ENCODE measurements around the gene DCAF8.

Gene DCAF8

DNA sequence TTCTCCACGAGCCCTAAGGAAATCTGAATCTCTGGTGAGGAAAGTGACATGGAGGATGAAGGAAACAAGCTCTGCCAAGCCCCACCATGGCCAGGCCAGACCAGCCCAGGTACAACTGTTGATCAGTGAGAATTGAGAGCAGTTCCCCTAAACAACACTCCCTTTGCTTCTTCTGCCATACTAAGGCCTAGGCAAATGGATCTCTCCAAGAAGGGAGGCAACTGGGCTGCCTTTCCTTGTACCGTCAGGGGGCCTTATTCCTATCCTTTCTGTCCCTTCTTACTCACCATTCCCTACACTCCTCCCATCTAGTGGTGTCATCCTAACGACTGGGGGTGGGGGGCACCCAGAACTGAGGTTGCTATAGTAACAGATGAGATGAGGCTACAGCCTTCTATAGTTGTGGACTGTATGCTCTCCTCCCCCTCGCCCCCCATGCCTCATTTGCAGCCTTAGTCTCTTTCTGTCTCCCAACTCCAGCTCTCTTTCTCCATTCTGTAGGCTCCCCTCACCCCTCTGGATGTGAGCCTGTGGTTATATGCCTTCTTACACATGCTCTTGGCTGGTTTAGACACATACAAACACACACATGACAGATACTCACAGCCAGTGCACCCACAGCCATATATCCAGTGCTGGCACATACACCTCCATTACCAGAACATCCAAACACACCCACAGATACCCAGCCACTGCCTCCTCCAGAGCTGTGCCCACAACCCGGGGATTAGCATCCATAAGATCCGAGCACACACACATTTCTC lies 53.6 kb downstream of the DCAF8 start:
- no peak for DNase-seq (ENCODE audit: extremely low spot score)
- TF ChIP-seq, protein P1, sequence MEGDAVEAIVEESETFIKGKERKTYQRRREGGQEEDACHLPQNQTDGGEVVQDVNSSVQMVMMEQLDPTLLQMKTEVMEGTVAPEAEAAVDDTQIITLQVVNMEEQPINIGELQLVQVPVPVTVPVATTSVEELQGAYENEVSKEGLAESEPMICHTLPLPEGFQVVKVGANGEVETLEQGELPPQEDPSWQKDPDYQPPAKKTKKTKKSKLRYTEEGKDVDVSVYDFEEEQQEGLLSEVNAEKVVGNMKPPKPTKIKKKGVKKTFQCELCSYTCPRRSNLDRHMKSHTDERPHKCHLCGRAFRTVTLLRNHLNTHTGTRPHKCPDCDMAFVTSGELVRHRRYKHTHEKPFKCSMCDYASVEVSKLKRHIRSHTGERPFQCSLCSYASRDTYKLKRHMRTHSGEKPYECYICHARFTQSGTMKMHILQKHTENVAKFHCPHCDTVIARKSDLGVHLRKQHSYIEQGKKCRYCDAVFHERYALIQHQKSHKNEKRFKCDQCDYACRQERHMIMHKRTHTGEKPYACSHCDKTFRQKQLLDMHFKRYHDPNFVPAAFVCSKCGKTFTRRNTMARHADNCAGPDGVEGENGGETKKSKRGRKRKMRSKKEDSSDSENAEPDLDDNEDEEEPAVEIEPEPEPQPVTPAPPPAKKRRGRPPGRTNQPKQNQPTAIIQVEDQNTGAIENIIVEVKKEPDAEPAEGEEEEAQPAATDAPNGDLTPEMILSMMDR (IDR thresholded peaks at IDR 0.05; ENCODE audit: control extremely low read depth, extremely low read depth, low read depth, missing control alignments) = no peak
- ChIA-PET POLR2A (no interaction called here), CTCF (interaction anchor here (0.7 to 12.2 kb wide), 6 partner anchors 10 to 83 kb away, joined by 3 to 134 read pairs (median 10); partner anchors contain the start of gene CASQ1)

DNA sequence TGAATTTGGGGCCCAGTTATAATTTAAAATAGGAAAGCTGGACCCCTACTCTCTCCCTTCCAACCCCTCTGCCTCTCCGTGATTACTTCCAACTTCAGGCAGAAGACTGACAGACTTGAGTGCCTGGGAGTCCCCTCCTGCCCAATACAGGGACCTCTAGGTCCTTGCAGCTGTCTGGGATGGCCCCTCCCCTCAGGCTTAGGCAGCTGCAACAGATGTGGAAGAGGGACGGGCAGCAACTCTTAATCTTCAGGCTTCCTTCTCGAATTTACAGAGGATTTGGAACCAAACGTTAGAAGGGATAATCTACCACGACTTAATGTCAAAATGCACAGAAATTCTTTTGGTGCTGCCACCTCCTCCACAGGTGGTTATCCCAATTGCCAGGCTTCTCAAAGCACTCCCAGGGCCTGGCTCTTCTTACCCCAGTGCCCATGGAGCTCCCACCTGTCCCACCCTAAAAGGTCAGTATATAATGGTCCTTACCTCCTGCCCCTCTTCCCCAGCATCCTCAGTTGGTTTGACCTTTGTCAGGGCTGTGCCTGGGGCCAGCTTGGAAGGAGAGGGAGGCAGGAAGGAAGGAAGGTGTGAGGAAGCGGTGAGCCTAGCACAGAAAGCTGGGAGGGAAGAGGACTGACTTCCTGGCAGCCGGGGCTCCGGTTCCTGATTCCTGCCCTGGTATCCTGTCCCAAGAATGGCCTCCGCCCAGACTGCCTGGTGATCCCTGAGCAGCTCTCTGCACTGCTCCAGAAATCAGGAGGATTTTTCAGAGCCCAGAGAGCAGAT lies 54.4 kb downstream of the DCAF8 start:
- no peak for DNase-seq (ENCODE audit: extremely low spot score)
- CTCF ChIA-PET = interaction anchor here (1.0 to 12.2 kb wide), 7 partner anchors 9 to 130 kb away, joined by 3 to 134 read pairs (median 9); partner anchors contain the start of gene CASQ1
- TF ChIP-seq, protein P1 (IDR thresholded peaks at IDR 0.05; ENCODE audit: control extremely low read depth, extremely low read depth, low read depth, missing control alignments) = no peak
- POLR2A ChIA-PET = no interaction called here

DNA sequence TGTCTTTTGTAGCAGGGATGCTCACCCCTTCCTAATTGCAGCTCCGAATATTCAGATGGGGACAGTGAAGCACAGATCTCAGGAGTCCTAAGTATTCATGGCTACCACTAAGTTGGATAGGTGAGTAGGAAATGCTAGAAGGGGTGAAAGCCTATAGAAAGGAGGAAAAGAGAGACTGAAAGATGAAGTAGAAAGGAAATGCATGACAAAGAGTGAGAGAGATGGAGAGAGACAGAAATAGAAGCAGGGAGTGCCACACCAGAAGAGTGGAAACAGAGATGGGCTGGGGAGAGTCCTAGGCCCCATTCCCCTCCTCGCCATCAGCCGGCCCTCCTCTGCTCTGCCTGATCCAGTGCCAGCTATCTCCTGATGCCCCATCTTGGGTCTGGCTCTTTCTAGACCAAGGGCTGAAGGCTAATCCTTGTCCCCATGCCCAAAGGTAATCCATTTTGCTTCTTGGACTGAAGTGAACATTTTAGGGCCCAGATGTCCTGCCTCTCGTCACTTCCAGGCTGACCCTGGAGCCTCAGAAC lies 55.2 kb downstream of the DCAF8 start:
- ChIA-PET CTCF (interaction anchor here (1.0 to 12.2 kb wide), 7 partner anchors 8 to 129 kb away, joined by 3 to 134 read pairs (median 9); partner anchors contain the start of gene CASQ1), POLR2A (no interaction called here)
- DNase-seq (ENCODE audit: extremely low spot score) = no peak
- TF ChIP-seq, protein P1 (IDR thresholded peaks at IDR 0.05; ENCODE audit: control extremely low read depth, extremely low read depth, low read depth, missing control alignments) = no peak

DNA sequence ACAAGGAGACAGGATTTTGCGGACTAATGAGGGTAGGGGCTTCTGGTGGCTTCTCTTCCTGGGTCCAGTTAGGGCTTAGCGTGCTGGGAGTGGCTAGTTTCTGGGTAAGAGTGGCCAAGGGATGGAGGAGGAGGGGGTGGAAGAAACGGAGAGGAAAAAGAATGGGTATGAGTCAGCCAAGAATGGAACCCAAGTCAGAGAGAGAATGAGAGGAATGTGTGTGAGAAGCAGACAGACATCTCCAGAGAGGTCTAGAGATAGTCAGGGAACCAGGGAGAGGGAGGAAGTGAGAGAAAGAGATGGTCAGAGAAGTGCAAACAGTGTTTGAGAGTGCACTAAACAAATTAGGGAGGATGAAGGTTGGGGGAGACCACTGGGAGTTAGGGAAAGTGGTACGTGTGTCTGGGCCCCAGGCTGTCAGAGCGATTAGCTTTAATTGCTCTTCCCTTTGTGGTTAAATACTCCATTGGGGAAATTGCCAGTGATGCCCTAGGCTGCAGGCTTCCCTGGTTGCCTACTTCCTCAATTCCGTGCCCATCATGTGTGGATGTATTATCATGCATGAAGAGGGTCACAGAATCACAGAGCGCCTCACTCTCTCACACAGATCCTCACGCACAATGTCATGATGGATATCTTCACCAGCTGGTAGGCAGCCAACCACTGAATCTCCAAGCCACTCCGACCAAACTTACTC lies 55.8 kb downstream of the DCAF8 start:
- TF ChIP-seq, protein P1 (IDR thresholded peaks at IDR 0.05; ENCODE audit: control extremely low read depth, extremely low read depth, low read depth, missing control alignments) = no peak
- ChIA-PET POLR2A (no interaction called here), CTCF (interaction anchor here (1.0 to 12.2 kb wide), 5 partner anchors 13 to 105 kb away, joined by 3 to 134 read pairs (median 10); partner anchors contain the start of gene CASQ1)
- DNase-seq (ENCODE audit: extremely low spot score) = no peak

DNA sequence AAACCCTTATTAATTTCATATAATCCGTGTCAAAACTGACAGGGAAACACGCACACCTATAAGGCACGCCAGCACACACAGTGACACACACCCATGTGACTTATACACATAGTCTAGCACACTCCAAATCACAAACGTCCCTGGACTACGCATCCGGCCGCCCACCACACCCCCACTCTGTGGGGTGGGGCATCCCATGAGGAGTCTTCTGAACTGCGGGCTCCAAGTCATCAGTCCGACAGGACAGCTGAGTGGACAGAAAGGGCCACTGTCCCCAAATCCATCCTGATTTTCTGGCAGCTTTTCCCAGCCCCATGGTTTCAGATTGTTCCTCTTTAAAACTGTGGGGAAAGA lies 56.3 kb downstream of the DCAF8 start:
- DNase-seq (ENCODE audit: extremely low spot score) = peak; percentile 58
- CTCF ChIA-PET = interaction anchor here (1.6 to 12.2 kb wide), 4 partner anchors 9 to 86 kb away, joined by 3 to 134 read pairs (median 30); partner anchors contain the start of gene CASQ1
- TF ChIP-seq, protein P1 (IDR thresholded peaks at IDR 0.05; ENCODE audit: control extremely low read depth, extremely low read depth, low read depth, missing control alignments) = no peak
- POLR2A ChIA-PET = no interaction called here
